Coronary artery (tissue), 2 donors: Measurements from ENCODE around the gene PPP2R5D.
"Not testable (repeated sequence)": the region's sequence is repeated elsewhere in the genome, so short reads cannot be mapped to it uniquely, and the experiment has no call there.

ENCODE experiments used
- DNase-seq: peaks from one replicate; pipeline ENCODE4 v3.0.0-alpha.2; 2017; ENCODE audit warnings: low spot score
- H3K27ac ChIP-seq, 2 donors: fragments of 200-600 bp; sonication (generic); one replicate each; pipeline ENCODE4 v1.5.1; 2016 to 2019
- H3K4me3 ChIP-seq: fragments of 200-600 bp; sonication (generic); 2 replicates; pipeline ENCODE4 v1.5.1; 2016; ENCODE audit warnings: mild to moderate bottlenecking, moderate library complexity
- CTCF ChIP-seq: fragments of 200-600 bp; sonication (generic); IDR thresholded peaks from one replicate; pipeline ENCODE4 v1.5.1; 2019; ENCODE audit warnings: antibody characterized with exemption

The PPP2R5D gene

GRCh38 chr6:42939810-42940167, 44.6 kb upstream of the PPP2R5D start:
- no peak for DNase-seq
- Histone ChIP-seq H3K27ac (no peak overlapping the region), H3K4me3 (no peak overlapping the region)
- no peak for TF ChIP-seq CTCF

GRCh38 chr6:42940493-42941045, 43.8 kb upstream of the PPP2R5D start:
- H3K27ac ChIP-seq, result no peak overlapping the region
- H3K4me3 ChIP-seq, result no peak overlapping the region
- TF ChIP-seq CTCF, result no peak
- no peak for DNase-seq

GRCh38 chr6:42941356-42941755, 43.0 kb upstream of the PPP2R5D start:
- not testable (repeated sequence) for DNase-seq, H3K4me3 ChIP-seq, H3K27ac ChIP-seq

GRCh38 chr6:42942444-42942843, 41.9 kb upstream of the PPP2R5D start:
- no peak for DNase-seq
- TF ChIP-seq CTCF, result no peak

GRCh38 chr6:42947950-42948349, 36.4 kb upstream of the PPP2R5D start:
- Histone ChIP-seq H3K27ac (no peak overlapping the region), H3K4me3 (no peak overlapping the region)
- no peak for TF ChIP-seq CTCF
- DNase-seq, result no peak

More at GRCh38 chr6:42942444-42942843, 41.9 kb upstream of the PPP2R5D start:
- H3K4me3 ChIP-seq, result no peak overlapping the region
- no peak overlapping the region for H3K27ac ChIP-seq

GRCh38 chr6:42952389-42952788, 32.0 kb upstream of the PPP2R5D start:
- no peak for DNase-seq

GRCh38 chr6:42954405-42954804, 30.0 kb upstream of the PPP2R5D start:
- H3K4me3 ChIP-seq, DNase-seq, H3K27ac ChIP-seq: not testable (repeated sequence)

More at GRCh38 chr6:42952389-42952788, 32.0 kb upstream of the PPP2R5D start:
- no peak for TF ChIP-seq CTCF
- Histone ChIP-seq H3K27ac (no peak overlapping the region), H3K4me3 (no peak overlapping the region)

- no peak for TF ChIP-seq CTCF
- no peak overlapping the region for H3K4me3 ChIP-seq
- no peak for DNase-seq
- H3K27ac ChIP-seq, result no peak overlapping the region
Observed at GRCh38 chr6:42958125-42958524, 26.2 kb upstream of the PPP2R5D start.
